GM21381 (cell line): ENCODE results near the gene PHPT1.
A peak's percentile ranks its signal among the peaks of the same experiment; 100 is the strongest.
"Not testable (repeated sequence)": the region's sequence is repeated elsewhere in the genome, so short reads cannot be mapped to it uniquely, and the experiment has no call there.

Experiments used
- ATAC-seq: cut with Tn5 transposase; IDR thresholded peaks from one replicate; pipeline ENCODE4 v1.9.1; 2021; ENCODE audit warnings: mild to moderate bottlenecking, moderate library complexity; ENCODE audit not compliant: unreplicated experiment

PHPT1 gene

DNA sequence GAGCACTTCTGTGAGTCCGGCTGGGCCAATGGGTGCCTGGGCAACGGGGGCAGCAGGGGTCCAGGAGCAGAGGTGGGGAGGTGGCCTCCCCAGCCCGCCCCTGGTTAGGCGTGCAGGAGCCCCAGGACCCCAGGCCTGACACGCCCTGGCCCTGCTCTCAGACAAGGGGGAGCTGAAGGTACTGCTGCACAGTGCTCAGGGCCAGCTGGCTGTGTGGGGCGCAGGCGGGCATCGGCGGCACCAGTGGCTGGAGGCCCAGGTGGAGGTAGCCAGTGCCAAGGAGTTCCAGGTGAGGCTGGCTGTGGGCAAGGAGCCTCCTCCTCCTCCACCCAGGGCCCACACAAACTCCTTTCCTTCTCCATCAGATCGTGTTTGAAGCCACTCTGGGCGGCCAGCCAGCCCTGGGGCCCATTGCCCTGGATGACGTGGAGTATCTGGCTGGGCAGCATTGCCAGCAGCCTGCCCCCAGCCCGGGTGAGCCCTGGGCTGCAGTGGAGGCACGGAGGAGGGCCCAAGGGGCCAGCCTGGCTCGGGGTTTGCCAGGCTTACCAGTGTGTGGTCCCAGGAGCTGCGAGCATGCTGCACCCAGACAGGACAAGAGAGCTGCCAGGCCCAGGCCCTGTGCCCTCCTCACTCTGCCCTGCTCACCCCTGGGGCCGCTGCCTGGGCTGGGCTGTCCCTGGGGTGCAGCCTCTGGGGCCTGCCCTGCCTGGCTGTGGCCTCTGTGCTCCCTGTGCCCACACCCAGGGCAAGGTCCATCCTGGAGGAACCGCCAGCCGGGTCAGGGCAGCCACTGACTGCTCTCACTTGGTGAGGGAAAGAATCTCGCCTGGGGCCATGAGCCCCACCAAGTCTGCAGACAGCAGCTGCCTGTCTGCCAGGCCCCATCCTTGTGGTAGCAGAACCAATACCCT, 9.9 kb downstream of the PHPT1 start:
- no peak for ATAC-seq

DNA sequence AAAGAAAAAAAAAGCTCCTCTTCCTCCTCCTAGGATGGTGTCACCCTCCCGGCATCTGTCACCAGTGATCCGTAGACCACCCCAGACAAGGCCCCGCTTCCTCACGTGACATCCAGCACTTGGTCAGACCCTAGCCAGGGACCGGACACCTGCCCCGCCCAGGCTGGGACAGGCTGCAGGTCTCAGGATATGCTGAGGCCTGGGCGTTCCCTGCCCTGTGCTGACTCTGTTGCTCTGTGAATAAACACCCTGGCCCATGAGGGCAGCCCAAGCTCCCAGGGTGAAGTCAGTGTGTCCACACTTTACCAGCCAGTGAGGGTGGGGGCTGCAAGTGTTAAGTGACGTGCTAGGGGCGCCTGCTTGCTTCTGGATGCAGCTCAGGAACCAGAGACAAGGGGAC, 11.3 kb downstream of the PHPT1 start:
- ATAC-seq = no peak

DNA sequence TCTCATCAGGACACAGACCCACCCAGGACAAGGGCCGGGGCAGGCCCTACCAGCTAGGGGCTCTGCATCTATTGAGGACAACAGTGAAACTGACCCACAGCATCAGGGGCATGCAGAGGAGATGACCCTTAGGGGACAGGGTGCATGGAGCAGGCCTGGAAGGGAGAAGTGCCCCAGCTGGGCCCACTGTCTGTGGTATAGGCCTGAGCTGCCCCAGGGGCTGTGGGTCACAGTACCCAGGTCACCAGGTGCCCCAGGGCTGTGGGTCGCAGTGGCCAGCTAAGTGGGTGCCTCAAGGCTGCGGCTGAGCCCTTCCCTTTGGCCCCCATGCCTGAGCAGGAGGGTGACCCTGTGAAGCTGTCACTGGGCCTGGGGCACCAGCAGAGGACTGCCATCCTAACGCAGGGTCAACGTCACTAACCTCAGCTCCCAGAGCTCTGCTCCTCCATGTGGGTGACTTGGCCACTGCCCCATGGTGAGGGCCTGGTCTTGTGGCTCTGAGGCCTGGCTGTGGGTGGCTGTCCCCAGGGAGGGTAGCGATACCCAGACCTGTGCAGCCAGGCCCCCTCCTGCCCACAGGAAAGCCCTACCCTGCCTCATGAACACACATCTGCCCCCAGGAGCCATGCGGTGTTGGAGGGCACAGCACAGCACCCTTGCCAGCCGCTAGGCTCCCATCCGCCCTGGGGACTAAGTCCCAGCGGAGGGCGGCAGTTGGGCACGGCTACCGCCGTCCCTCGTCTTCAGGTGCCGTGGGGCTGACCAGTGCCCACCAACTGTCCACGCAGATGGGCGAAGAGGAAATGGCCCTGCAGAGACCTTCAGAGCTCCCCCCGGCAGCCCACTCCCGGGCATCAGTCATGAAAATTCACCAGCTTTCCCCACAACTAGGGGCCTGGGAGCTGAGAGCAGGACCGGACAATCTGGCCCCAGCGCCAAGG, 12.0 kb downstream of the PHPT1 start:
- ATAC-seq = no peak

DNA sequence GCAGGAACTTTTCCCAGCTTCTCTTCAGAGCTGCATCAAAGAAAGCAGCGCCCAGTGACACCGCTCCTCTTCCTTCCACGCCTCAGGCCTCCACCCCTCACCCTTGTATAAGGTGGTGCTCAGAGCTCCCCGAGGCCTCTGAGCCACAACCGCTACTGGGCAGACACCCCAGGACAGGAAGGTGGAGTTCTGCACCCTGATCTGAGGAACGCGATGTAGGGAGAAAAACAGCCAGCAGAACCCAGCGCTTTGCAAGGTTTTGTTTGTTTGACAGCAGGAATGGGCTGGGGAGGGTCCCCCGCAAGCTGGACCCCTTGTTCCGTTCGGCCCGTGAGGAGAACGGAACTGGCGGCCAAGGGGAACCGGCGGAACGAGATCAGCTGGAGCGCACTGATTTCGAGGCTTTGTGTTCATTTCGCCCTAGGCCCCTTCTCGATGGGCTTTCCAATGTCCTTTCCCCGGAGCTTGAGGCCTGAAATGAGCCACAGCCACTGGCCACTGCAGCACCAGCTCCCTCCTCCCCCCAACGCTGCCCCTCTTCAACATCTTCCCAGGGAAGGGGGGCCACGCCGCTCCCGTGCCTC, 12.8 kb downstream of the PHPT1 start:
- ATAC-seq = no peak

DNA sequence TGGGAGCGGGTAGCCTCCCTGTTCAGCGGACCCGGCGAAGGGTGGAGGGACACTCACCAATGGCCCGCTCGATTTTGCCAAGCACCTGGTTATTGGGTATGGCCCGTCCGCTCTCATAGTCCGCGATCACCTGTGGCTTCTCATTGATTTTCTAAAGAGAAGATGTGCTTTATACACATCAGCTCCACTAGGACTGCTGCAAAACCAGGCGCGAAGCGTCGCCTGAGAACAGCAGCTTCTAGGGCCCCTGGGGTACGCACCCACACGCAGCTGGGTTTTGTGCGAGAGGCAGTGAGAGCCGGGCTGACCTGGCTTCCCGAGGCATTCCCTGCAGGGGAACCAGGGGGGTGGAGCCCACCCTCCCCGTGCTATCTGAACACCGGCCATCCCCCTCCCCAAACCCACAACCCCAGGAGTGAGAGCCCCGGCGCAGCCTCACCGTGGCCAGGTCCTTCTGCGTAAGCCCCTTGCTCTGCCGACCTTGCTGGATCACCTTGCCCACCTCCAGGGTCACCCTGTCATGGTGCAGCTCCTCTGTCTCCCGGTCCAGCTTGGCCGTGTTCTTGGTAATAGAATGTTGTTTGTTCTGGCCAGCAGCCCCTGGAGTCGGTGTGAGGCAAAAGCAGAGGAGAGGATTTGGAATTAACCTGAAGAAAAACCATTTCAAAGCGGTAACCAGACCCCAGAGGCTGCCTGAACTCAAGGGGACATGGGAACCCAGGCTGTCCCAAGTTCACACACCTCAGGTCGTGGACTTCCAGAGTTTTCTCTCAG, 13.8 kb downstream of the PHPT1 start:
- ATAC-seq = no peak

DNA sequence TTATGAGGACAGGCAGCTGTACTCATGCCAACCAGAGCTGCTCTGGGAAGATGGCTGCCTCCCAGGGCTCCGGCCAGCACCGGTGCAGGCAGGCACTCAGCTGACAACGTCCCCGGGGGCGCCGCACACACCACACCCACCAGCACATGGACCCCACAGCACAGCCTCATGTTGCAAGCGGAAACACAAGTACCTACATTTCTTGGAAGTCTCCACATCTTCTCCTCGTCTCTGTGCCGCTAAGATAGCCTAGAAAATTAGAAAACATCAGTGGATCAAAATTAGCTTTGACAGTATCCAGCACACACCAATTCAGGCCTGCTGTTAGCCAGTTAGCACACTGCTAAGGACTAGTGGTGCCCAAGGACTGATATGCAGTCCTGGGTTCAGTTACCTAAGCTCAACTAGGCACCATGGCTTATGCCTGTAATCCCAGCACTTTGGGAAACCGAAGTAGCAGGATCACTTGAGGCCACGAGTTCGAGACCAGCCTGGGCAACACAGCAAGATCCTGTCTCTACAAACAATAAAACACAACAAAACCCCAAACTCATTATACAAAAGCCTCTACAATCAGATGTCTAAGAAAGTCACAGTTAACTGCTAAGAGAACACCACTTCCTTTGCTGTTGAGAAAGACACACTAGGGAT, 14.5 kb downstream of the PHPT1 start:
- ATAC-seq = no peak

DNA sequence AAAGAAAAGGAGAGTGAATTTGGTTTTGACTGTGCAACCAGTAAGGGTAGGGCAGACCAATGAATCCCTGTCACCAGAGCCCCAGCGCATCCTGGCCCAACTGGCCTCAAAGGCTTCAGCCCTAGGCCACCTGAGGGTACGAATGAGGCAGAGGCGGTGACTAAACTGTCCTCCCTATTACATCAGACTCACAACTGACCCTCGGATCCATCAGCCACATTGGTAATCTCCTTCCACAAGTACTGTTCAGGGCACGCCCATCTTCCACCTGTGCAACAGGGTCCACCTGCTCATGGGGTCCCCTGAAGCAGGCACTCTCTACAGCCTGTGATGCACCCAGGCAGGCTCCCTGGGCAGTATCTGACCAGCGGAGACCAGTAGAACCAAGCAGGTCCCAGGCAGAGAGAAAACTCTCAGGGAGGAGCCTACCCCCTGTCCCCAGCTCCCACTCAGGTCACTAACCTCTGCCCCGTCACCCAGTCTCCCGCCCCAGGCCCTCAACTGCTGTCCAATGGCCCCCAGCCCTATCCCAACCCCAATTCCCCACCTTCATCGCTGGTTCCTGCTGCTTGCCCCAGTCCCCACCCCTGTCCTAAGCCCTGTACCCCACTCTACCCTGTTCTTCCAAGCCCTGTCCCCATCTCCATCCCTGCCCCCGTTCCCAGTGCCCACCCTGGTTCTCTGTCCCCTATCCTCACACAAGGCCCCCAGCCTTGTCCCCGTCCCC, 16.0 kb downstream of the PHPT1 start:
- no peak for ATAC-seq

DNA sequence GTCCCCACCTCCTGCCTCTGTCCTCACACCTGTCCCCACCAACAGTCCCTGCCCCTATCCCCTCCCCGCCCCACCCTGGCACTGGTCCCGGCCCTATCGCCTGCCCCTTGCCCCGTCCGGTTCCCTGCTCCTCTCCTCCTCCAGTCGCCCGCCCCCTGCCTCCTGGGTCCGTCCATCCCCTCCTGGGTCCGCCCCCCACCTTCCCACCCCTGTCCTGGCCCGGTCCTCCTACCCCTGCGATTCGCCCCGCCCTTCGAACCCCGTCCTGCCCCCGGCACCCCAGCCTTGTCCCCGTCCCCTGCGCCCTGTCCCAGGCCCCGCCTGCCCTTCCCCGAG, 16.5 kb downstream of the PHPT1 start:
- no peak for ATAC-seq

DNA sequence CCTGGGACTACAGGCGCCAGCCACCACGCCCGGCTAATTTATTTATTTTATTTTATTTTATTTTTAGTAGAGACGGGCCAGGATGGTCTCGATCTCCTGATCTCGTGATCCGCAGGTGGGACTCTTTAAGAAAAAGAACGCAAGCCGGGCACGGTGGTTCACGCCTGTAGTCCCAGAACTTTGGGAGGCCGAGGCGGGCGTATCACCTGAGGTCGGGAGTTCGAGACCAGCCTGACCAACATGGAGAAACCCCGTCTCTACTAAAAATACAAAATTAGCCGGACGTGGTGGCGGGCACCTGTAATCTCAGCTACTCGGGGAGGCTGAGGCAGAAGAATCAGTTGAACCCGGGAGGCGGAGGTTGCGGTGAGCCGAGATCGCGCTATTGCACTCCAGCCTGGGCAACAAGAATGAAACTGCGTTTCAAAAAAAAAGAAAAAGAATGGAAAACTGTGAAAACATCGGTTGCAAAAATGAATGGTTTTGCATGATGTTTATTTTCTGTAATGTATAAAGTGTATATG, 17.8 kb downstream of the PHPT1 start:
- not testable (repeated sequence) for ATAC-seq

DNA sequence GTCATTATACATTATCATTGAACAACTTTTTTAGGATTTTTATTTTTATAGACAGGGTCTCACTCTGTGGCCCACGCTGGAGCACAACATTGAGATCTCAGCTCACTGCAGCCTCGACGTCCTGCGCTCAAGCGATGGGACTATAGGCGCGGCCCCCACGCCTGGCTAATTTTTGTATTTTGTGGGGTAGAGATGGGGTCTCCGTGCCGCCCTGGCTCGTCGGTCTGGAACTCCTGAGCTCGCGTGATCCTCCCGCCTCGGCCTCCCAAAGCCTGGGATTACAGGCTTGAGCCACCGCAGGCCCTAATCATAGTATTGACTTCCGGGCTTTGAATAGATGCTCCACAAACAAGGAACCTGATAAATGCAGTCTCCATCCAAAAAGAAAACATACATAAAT, 18.3 kb downstream of the PHPT1 start:
- ATAC-seq = no peak

DNA sequence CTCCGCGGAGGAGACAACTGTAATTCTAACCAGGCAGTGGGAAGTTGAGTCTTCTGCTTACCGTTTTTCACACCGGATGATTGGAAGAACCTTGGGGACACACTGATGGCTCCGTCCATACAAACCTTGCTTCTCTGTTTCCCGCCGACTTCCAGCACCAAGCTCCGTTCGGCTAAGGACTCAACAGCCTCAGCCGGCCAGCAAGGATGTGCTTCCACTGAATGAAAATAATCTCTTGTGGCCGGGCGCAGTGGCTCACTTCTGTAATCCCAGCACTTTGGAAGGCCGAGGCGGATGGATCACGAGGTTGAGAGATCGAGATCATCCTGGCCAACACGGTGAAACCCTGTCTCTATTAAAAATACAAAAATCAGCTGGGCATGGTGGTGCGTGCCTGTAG, 18.7 kb downstream of the PHPT1 start:
- ATAC-seq = no peak

DNA sequence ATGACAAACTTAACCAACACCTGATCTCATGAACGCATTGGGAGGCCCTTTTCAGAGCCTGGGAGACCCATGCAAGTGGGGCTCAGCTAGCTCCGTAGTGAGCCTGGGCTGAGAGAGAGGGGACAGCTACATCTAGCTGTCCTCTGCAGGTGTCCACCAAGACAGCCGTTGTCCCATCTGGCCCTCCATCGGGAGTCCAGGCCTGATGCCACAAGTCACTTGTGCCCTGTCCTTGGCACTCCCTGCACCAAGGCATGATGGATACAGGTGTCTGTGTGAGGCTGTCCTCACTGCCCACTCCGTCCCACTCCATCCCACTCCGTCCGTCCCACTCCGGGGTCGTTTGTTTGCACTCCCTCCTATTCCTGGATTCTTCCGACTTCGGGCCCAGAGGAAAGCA, 19.4 kb downstream of the PHPT1 start:
- no peak for ATAC-seq

DNA sequence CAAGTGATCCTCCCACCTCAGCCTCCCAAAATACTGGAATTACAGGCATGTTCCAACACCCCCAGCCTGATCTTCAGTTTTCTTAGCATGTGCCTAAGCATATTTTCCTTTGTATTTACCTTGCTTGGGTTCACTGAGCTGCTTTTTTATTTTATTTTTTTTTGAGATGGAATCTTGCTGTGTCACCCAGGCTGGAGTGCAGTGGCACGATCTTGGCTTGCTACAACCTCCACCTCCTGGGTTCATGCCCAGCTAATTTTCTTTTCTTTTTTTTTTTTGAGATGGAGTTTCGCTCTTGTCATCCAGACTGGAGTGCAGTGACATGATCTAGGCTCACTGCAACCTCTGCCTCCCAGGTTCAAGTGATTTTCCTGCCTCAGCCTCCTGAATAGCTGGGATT, 20.4 kb downstream of the PHPT1 start:
- not testable (repeated sequence) for ATAC-seq

DNA sequence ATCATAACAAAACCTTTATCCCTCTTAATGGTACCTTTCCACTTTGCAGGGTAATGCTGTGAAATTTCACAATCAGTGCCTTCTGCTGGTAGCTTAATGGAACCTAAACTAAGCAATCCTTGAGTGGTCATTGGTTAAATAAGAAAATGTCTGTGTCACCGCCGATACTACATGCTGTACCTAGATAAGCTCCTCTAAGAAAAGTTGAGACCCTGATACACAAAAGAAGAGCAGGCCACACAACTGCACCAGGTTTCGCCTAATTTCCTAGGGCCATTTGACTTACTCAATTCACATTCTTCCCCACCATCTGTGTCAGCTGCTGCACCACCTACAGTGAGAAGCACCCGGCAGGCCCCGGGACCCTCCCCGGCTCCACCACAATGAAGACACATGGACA, 25.9 kb downstream of the PHPT1 start:
- no peak for ATAC-seq

DNA sequence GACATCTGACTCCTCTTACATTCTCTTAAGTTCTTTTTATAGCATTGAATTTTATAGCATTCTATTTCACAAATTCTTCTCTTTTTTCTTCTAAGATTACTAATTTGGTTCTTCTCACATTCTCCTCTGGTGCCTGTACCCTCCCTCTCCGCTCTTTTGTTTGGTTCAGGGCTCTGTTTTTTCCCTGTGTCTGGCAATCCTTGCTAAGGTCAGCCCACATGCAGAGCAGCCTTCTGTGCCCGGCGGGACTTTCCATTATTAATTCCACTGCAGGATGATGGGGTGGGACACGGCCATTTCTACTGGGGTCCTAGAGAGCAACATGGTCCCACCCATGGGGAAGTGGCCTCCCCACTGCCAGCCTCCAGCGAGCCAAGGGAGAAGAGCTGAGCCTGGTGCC, 27.3 kb downstream of the PHPT1 start:
- ATAC-seq = no peak

DNA sequence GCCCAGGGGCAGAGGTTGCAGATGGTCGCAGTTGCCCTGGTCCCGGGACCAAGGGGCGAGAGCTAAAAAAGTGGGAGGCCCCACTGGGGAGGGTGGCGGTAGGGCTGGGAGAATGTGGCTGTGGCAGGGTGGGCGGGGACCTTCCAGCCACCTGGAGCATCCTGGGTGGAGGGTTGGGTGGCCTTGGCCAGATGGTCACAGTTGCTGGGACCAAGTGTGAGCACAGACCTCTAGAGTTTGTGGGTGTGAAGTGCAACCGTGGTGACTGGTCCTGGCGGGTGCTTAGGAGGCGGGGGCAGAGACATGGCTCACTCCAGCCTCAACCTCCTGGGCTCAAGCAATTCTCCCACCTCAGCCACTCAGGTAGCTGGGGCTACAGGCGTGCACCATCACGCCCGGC, 31.4 kb downstream of the PHPT1 start:
- ATAC-seq = no peak

DNA sequence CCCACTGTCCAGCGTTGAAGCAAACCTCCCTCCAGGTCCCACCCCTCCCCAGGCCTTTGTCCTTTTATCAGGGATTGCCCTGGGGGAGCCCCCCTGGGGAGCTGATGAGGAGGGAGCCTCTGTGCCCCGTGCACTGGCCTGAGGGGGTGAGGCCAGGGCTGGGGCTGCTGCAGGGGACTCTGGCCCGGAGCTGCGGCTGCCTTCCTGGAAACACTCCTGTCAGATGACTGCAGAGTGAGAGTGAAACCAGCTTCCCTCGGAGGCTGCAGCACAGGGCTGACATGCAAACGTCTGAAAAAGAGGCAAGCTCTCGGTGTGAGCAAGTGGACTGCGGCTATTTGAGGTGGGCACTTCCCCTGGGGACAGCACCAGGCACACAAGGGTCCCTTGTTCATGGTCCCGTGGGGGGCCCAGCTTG, 32.5 kb downstream of the PHPT1 start:
- ATAC-seq = no peak

DNA sequence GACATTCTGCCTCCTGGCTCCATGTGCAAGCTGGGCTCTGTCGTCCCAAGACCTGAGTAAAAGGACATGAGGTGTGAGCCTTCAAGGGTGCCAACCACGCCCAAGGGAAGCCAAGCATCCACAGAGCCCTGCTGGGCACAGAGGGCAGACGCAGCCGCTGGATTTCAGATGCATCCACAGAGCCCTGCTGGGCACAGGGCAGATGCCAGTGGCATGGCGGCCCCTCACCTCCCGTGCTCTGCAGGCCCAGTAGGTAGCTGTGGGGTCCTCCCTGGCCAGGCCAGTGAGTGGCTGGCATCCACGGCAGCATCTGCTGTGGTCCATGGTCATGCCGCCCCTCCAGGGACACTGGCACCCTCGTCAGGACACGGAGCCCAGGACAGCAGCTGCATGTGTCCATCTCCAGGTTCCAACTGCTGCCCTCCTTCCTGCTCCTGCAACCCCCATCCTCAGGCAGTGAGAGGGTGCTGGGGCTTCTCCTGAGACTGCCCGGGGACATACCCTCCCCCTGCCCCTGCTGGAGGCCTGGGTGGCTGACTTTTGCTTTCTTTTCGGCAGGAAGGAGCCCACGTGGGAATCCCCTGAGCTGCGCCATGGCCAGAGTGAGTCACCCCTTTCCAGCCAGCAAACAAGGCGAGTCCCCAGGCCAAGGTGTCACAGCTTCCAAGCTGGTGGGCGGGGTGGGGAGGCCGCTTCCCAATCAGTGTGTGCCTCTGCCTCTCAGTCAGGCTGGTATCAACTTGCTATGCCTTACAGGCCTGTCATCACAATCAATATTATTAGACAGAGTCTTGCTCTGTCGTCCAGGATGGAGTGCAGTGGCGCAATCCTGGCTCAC, 33.1 kb downstream of the PHPT1 start:
- ATAC-seq = peak; percentile 19

DNA sequence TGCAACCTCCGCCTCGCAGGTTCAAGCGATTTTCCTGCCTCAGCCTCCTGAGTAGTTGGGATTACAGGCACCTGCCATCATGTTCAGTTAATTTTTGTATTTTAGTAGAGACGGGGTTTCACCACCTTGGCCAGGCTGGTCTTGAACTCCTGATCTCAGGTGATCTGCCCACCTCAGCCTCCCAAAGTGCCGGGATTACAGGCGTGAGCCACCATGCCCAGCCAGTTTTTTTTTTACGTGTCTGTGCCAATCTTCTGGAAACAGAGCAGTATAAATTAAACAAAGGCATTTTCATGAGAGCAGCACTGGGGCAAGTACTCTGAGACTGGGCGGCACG, 33.7 kb downstream of the PHPT1 start:
- not testable (repeated sequence) for ATAC-seq
